Lung (tissue), 12 donors: ENCODE measurements around the gene USP24. TPM values are rescaled to one million over a fixed set of nuclear protein-coding genes. Genes with fewer than 3 reads are reported as not detected.

Experiments
- ATAC-seq: fragments of 200-7000 bp; cut with Tn5 transposase; one replicate; pipeline ENCODE4 v1.9.1; 2020; ENCODE audit warnings: moderate number of reproducible peaks; ENCODE audit not compliant: insufficient read depth, low FRiP score
- DNase-seq, 3 donors: peaks; one replicate each; pipeline ENCODE4 v3.0.0-alpha.2; 2013 to 2017
- H3K27ac ChIP-seq, 2 donors: one replicate each; pipeline ENCODE4 v1.5.1; 2013; ENCODE audit warnings: mild to moderate bottlenecking in 2 of 2, moderate library complexity in 2 of 2, control low read depth in 1 of 2, inconsistent platforms in 1 of 2, low read depth in 1 of 2, low read length in 1 of 2
- H3K27me3 ChIP-seq, 3 donors: one replicate each; pipeline ENCODE4 v1.5.1; 2013; ENCODE audit warnings: low read length in 2 of 3; ENCODE audit not compliant: control insufficient read depth in 3 of 3, insufficient read depth in 3 of 3
- H3K36me3 ChIP-seq, 4 donors: one replicate each; pipeline ENCODE4 v1.5.1; 2013; ENCODE audit warnings: low read length in 4 of 4, mild to moderate bottlenecking in 1 of 4, moderate library complexity in 1 of 4; ENCODE audit not compliant: control insufficient read depth in 4 of 4, insufficient read depth in 4 of 4
- H3K4me1 ChIP-seq, 5 donors: one replicate each; pipeline ENCODE4 v1.5.1; 2013; ENCODE audit warnings: low read length in 5 of 5, mild to moderate bottlenecking in 2 of 5, moderate library complexity in 1 of 5; ENCODE audit not compliant: control insufficient read depth in 5 of 5, insufficient read depth in 5 of 5
- H3K4me3 ChIP-seq: one replicate; pipeline ENCODE4 v1.5.1; 2013; ENCODE audit warnings: mild to moderate bottlenecking, control low read depth, moderate library complexity
- H3K9ac ChIP-seq, 2 donors: one replicate each; pipeline ENCODE4 v1.5.1; 2013; ENCODE audit warnings: low read length in 2 of 2, control low read depth in 1 of 2; ENCODE audit not compliant: insufficient read depth in 1 of 2
- H3K9me3 ChIP-seq, 4 donors: one replicate each; pipeline ENCODE4 v1.5.1; 2013; ENCODE audit warnings: low read length in 3 of 4, mild to moderate bottlenecking in 1 of 4, moderate library complexity in 1 of 4; ENCODE audit not compliant: control insufficient read depth in 4 of 4, insufficient read depth in 3 of 4
- CTCF ChIP-seq: IDR thresholded peaks from 2 replicates; pipeline ENCODE4 v1.5.1; 2012; ENCODE audit warnings: mild to moderate bottlenecking; ENCODE audit errors: control extremely low read depth, extremely low read depth
- WGBS, 2 donors: extraction: QIAGEN DNeasy Blood & Tissue Kit; methylation state at CpG; one replicate each; pipeline ENCODE4 v1.1.7; 2013; 5-methylcytosine and 5-hydroxymethylcytosine counted together
- polyA plus RNA-seq, 2 donors: library from polyadenylated mRNA; stranded (reverse); fragments of 200-250 nt; gene quantifications; one replicate each; pipeline ENCODE4 v1.2.1, GENCODE V29; 2013
- total RNA-seq, 2 donors: library from RNA; depleted of rRNA in 1 of 2; stranded (reverse); fragments of >200 nt in 1 of 2; gene quantifications; one replicate each; pipeline ENCODE4 v1.2.1, GENCODE V29; 2014 to 2021
- donor health status: control.
- donor health status: control.
- donor health status: Bipolar disorder and iron deficiency.
- donor health status: healthy.
- donor health status: DM: yes; HTN: yes; CAD: no.

Gene USP24
- total and polyA plus RNA-seq, 4 donors, result 7.8 to 77.8 (median 23.6) TPM

- no peak for ATAC-seq
- H3K9ac ChIP-seq, result no peak overlapping the region
- H3K4me1 ChIP-seq, result peaks cover 0 to 33% (median 9%) of the 10 kb centered on the region in 5 donors
- WGBS, 2 donors, result 62 to 75% methylated on average over 5 of the region's 5 CpGs
- peaks cover 0 to 4% (median under 1%) of the 10 kb centered on the region in 4 donors for H3K36me3 ChIP-seq
- H3K4me3 ChIP-seq, result no peak overlapping the region
- H3K27ac ChIP-seq, result peak overlapping the region in 1 of 2 donors; percentile 62
- TF ChIP-seq CTCF, result no peak
- DNase-seq, result peak in 1 of 3 donors; percentile 57
- H3K27me3 ChIP-seq, result no peaks in the 10 kb centered on the region
- H3K9me3 ChIP-seq, result no peaks in the 10 kb centered on the region
Observed at GRCh38 chr1:55196433-55197035, 18.6 kb downstream of the USP24 start.

GRCh38 chr1:55195521-55196233 is 19.5 kb downstream of the USP24 start:
- WGBS, 2 donors, result 41 to 60% methylated on average over 3 of the region's 3 CpGs

GRCh38 chr1:55194851-55195250 is 20.3 kb downstream of the USP24 start:
- no peaks in the 10 kb centered on the region for H3K27me3 ChIP-seq
- DNase-seq (no peak), ATAC-seq (no peak)
- no peak for TF ChIP-seq CTCF
- H3K9me3 ChIP-seq, result no peaks in the 10 kb centered on the region
- peaks cover 0 to 35% (median 9%) of the 10 kb centered on the region in 5 donors for H3K4me1 ChIP-seq
- H3K4me3 ChIP-seq, result no peak overlapping the region
- H3K9ac ChIP-seq, result no peak overlapping the region
- peaks cover 0 to 4% (median under 1%) of the 10 kb centered on the region in 4 donors for H3K36me3 ChIP-seq
- H3K27ac ChIP-seq, result no peak overlapping the region
- WGBS, 2 donors, result 41 to 70% methylated on average over 3 of the region's 3 CpGs

More at GRCh38 chr1:55195521-55196233, 19.5 kb downstream of the USP24 start:
- DNase-seq, result peak in 2 of 3 donors; percentile 49 to 72
- no peaks in the 10 kb centered on the region for H3K9me3 ChIP-seq
- peaks cover 0 to 4% (median under 1%) of the 10 kb centered on the region in 4 donors for H3K36me3 ChIP-seq
- no peak for TF ChIP-seq CTCF
- H3K27ac ChIP-seq, result no peak overlapping the region
- peak; percentile 46 for ATAC-seq
- peaks cover 0 to 33% (median 9%) of the 10 kb centered on the region in 5 donors for H3K4me1 ChIP-seq
- no peak overlapping the region for H3K4me3 ChIP-seq
- H3K27me3 ChIP-seq, result no peaks in the 10 kb centered on the region
- no peak overlapping the region for H3K9ac ChIP-seq
